Skin epidermis (tissue), 12 donors: ENCODE measurements around the gene TFDP3.

Experiments used
- H3K27ac ChIP-seq, 21 experiments: fragments of 200-600 bp; sonication (generic) in 11 of 21; one replicate each; pipeline ENCODE4 v1.5.0; 2020; ENCODE audit warnings: mild to moderate bottlenecking in 3 of 21, inconsistent platforms in 2 of 21, moderate library complexity in 2 of 21
- H3K4me3 ChIP-seq, 7 experiments: fragments of 200-600 bp; sonication (generic) in 2 of 7; one replicate each; pipeline ENCODE4 v1.5.0; 2020; ENCODE audit warnings: inconsistent platforms in 2 of 7, mild to moderate bottlenecking in 2 of 7, moderate library complexity in 1 of 7

TFDP3 gene, protein sequence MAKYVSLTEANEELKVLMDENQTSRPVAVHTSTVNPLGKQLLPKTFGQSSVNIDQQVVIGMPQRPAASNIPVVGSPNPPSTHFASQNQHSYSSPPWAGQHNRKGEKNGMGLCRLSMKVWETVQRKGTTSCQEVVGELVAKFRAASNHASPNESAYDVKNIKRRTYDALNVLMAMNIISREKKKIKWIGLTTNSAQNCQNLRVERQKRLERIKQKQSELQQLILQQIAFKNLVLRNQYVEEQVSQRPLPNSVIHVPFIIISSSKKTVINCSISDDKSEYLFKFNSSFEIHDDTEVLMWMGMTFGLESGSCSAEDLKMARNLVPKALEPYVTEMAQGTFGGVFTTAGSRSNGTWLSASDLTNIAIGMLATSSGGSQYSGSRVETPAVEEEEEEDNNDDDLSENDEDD

DNA sequence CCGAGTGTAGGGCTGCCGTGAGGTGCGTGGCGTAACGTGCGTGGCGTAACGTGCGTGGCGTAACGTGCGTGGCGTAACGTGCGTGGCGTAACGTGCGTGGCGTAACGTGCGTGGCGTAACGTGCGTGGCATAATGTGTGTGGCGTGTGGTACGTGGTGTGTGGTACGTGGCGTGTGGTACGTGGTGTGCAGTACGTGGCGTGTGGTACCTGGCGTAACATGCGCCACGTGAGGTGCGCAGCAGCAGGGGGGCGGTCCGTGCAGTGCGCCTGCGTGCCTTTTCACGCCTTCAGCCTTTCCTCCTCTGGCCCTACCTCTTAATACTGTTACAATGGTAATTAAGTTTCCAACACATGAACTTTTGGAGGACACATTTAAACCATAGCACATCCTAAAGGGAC is at the start of gene TFDP3:
Gene TFDP3 (minus strand): TSS at position 26 of the 400 bp plus-strand sequence. CDS start 95 bp downstream, outside the sequence.
- no peak within 1 kb of the TSS for H3K4me3 ChIP-seq

DNA sequence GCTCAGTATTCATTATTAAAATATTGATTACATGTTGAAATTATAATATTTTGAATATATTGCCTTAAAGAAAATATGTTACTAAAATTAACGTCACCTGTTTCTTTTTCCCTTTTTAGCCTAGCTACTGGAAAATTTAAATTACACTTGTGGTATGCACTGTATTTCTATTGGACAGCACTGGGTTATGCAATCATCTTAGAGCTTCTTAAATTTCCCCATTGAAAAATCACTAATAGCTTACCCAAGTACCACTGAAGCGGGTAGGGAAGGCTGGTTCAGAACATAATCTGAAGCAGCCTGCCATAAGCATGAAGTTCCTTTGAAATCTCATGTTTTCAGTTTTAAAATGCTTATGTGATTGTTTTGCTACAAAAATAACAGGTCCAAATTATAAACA is 49.5 kb upstream of the TFDP3 start:
- Histone ChIP-seq H3K27ac (no peak overlapping the region), H3K4me3 (no peak overlapping the region)

More for the DNA sequence above, at the start of gene TFDP3:
- no peak within 1 kb of the TSS for H3K27ac ChIP-seq

- Histone ChIP-seq H3K4me3 (no peak overlapping the region), H3K27ac (no peak overlapping the region)
Measured at GRCh38 chrX:133265331-133265730, 47.2 kb upstream of the TFDP3 start.

GRCh38 chrX:133258481-133258880 is 40.3 kb upstream of the TFDP3 start:
- Histone ChIP-seq H3K4me3 (no peak overlapping the region), H3K27ac (no peak overlapping the region)

DNA sequence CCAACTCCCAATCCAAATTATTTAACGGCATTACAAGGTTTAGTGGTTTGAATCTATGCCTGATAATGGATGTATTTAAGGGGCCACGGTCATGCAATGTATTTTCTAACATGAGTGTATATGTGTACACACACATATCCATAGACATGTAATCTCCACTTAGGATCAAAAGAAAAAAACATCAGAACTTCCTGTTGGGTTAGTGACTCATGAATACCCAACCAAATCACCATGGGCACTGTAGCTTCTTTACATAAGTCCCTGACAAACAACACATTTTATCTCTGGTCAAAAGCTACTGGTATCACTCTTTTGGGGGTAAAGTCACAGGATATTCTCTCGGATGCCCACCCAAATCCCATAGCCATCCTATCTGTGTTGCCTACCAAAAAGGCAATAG is 36.5 kb upstream of the TFDP3 start:
- H3K4me3 ChIP-seq, result no peak overlapping the region
- no peak overlapping the region for H3K27ac ChIP-seq

DNA sequence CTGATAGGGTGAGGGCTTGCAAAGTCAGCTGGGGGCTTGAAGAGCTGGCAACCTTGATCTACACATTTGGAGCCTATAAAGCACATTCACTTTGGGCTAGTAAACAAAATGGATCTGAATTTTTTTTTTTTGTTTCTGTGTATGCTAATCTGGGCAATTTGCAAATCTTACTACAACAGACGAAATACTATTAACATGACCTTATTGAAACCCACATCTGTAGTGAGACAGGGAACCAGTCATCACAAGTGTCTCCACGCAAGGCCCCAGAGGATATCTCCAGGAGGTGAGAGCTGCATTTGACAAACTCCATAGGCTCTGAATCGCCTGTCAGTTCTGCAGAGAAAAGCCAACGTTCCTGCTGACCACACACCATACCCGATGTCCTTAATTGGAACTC is 33.0 kb upstream of the TFDP3 start:
- H3K27ac ChIP-seq, result no peak overlapping the region
- H3K4me3 ChIP-seq, result no peak overlapping the region

DNA sequence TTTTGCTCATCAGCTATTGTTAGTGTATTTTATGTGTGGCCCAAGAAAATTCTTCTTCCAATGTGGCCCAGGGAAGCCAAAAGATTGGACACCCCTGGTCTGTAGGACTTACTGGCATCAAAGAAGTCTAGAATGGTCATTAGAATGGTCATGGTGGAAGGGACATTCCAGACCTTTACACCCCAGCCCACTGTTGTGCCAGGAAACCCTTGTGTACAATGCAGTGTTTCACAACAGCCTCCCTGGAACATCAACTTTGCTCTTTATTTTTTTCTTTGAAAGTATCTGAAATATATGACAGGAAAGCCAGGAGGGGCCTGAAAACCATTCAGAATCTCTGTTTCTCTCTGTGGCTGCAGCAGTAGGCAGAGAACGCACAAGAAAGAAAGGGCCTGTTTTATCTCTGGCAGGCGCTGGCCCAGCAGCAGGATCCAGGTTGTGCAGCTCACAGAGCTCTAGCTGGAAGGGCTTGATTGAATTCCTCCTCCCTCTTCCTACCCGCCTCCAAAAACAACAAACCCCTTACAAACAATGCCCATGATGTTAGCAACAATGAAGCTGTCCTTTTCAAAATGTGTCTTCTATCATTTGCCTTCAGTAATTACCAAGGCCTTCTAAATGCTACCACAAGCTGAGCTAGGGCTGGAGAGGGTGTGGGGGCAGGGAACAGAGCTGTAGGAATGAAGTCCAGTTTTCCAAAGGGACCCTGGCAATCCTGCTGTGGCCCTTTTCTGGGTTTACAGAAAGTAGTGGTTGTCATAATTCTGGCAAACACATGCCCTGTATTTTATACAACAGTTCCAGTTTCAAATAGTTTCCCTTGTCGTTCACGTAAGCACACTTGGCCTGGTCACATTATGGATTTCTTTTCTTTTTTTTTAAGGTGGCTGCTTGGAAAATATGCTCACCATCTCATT is 32.3 kb upstream of the TFDP3 start:
- no peak overlapping the region for H3K27ac ChIP-seq
- no peak overlapping the region for H3K4me3 ChIP-seq

- no peak overlapping the region for H3K27ac ChIP-seq
- no peak overlapping the region for H3K4me3 ChIP-seq
Measured at GRCh38 chrX:133249266-133250058, 31.3 kb upstream of the TFDP3 start.

DNA sequence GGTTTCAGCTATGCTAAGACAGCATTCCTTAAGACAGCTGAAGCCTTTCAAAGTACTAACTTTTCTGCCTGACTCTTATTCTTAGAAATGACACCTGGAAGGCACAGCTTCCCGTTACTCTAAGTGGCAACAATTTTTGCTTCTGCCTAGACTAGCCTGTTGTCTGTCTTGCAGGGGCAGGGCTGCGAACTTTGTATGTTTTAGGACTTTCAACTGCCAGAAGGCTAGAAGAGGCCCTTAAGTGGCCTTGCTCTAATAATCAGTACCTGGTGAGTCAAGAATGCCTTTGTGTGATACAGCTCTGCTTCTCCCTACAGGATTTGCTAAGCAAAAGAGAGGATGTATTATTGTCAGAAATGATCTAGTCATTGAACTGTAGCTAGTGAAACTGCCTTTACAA is 30.0 kb upstream of the TFDP3 start:
- Histone ChIP-seq H3K4me3 (no peak overlapping the region), H3K27ac (no peak overlapping the region)

GRCh38 chrX:133246921-133247320 is 28.8 kb upstream of the TFDP3 start:
- Histone ChIP-seq H3K4me3 (no peak overlapping the region), H3K27ac (no peak overlapping the region)

GRCh38 chrX:133235830-133236229 is 17.7 kb upstream of the TFDP3 start:
- H3K27ac ChIP-seq, result no peak overlapping the region

GRCh38 chrX:133232331-133232730 is 14.2 kb upstream of the TFDP3 start:
- Histone ChIP-seq H3K27ac (no peak overlapping the region), H3K4me3 (no peak overlapping the region)

More at GRCh38 chrX:133235830-133236229, 17.7 kb upstream of the TFDP3 start:
- no peak overlapping the region for H3K4me3 ChIP-seq

DNA sequence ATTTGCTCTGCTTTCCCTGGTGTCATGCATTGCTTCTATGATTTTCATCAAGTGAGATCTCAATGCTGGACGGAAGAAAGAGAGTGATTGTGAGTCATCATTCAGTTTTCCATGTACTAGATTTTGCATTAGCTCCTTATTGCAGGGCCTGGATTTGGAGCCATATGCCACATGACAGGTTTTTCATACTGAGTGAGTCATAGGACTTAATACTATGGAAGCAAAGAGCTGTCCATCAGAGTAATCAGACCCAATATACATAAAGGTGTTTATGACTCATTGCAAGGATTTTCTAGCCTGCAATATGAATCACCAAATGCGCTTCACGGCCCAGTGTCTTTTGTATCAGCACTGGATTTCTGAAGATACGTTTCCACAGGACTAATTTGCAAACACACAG is 11.2 kb upstream of the TFDP3 start:
- no peak overlapping the region for H3K4me3 ChIP-seq
- H3K27ac ChIP-seq, result no peak overlapping the region

DNA sequence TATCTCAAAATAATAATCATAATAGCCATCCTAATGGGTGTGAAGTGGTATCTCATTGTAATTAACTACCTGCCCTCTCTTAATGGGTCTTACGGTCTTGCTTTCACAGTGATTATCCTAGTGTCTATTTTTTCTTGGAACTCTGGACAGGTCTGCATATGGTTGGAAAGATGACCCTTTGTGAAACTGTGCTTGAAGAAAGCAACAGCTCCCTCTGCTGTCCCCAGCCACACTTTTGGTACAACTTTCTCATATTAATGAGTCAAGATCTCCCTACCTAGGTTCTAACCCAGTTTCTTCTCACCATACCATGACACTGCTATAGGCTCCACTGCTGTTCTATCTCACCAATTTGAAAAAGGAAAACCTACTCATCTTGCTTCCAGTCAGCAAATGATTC is 2.4 kb downstream of the TFDP3 start:
- no peak overlapping the region for H3K27ac ChIP-seq
- no peak overlapping the region for H3K4me3 ChIP-seq

DNA sequence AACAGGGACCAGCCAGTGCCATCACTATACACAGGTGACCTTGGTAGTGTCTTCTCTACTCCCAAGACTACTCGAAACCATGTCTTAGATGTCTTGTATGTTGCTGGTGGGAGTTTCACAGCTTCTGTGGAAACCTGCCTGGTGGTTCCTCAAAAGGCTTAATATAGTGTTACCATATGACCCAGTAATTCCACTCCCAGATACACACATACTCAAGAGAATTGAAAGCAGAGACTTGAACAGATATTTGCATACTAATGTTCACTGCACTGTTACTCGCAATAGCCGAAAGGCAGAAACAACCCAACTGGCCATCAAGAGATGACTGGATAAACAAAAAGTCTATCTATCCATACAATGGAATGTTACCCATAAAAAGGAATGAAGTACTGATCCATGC is 3.1 kb downstream of the TFDP3 start:
- Histone ChIP-seq H3K4me3 (no peak overlapping the region), H3K27ac (no peak overlapping the region)

DNA sequence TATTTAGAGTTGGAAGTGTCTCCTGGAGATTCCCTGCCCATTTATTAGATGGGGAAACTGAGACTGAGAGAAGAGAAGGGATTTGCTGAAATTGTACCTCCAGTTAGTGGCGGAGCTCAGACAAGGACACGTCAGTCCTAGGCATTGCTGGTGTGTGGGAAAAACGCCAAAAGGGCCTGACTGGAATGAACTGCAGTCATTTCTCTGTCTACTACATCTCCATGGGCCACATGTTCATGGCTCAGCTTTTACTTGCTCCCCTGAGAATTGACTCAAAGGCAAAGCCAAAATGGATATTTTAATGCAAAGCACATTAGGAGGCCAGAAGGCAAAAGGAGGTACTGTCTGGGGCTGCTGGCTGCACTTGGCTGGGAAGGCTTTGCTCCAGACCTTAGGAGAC is 3.9 kb downstream of the TFDP3 start:
- Histone ChIP-seq H3K4me3 (no peak overlapping the region), H3K27ac (no peak overlapping the region)

GRCh38 chrX:133213117-133213516 is 5.0 kb downstream of the TFDP3 start:
- no peak overlapping the region for H3K27ac ChIP-seq
- no peak overlapping the region for H3K4me3 ChIP-seq

DNA sequence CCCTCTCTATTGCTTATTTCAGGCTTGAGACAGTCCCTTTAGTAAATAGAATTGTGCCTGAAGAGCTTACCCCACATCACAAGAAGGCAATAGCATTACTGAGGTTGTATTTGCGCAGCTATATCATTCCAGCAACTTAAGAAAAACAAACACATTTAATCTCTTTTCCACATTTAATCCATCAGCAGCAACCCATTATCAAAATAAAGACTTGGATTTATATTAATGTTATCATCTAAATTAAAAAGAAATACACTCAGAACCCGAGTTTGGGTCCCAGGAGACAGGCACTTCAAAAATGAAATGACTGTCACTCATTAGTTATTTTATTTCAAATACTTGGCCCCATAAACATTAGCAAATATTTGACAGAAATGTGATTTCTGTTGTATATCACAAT is 10.4 kb downstream of the TFDP3 start:
- Histone ChIP-seq H3K4me3 (no peak overlapping the region), H3K27ac (no peak overlapping the region)

- Histone ChIP-seq H3K27ac (no peak overlapping the region), H3K4me3 (no peak overlapping the region)
Measured at GRCh38 chrX:133191739-133192039, 26.5 kb downstream of the TFDP3 start.
